A549 (cell line): ENCODE data around the gene UBL7. TPM values are rescaled to one million over a fixed set of nuclear protein-coding genes. Genes with fewer than 3 reads are reported as not detected.

Experiments
- ATAC-seq, 2 experiments: fragments of 200-7000 bp in 1 of 2; fragments of >200 bp in 1 of 2; cut with Nextera tagmentation in 1 of 2; cut with Tn5 transposase in 1 of 2; 3 replicates each; pipeline versions ENCODE4 v1.8.0 to v1.9.1; 2018 to 2020; ENCODE audit warnings: mild to moderate bottlenecking in 1 of 2, moderate library complexity in 1 of 2
- CTCF ChIA-PET: fragments of 300-600 bp; sonication (Branson Sonifier 250); formaldehyde crosslinking; extraction: SDS; loops from one replicate; lab custom pipeline; 2021; ENCODE audit warnings: antibody characterized with exemption, inconsistent platforms; lab: Yijun Ruan, JAX
- POLR2A ChIA-PET: fragments of 350-600 bp; formaldehyde crosslinking; extraction: SDS; loops from one replicate; lab custom pipeline; 2021; ENCODE audit warnings: antibody characterized with exemption, inconsistent platforms; lab: Yijun Ruan, JAX
- DNase-seq, 2 experiments: peaks; one replicate each; pipeline versions ENCODE4 v3.0.0 to v3.0.0-alpha.2; 2011 to 2016; ENCODE audit warnings: low read depth in 1 of 2, low spot score in 1 of 2
- FAIRE-seq: peaks from 2 replicates; lab custom pipeline; 2011; peaks lifted over from hg19 to GRCh38; lab: Jason Lieb, UNC
- H3K27ac ChIP-seq, 2 experiments: fragments of >200 bp; sonication (Bioruptor Twin); formaldehyde crosslinking; 3 replicates each; pipeline ENCODE4 v1.5.1; 2016 to 2017
- H3K4me1 ChIP-seq: fragments of >200 bp; sonication (Bioruptor Twin); formaldehyde crosslinking; 3 replicates; pipeline ENCODE4 v1.6.1; 2016
- H3K4me2 ChIP-seq: fragments of >200 bp; sonication (Bioruptor Twin); formaldehyde crosslinking; 3 replicates; pipeline ENCODE4 v1.6.1; 2016
- H3K4me3 ChIP-seq: fragments of >200 bp; sonication (Bioruptor Twin); formaldehyde crosslinking; 3 replicates; pipeline ENCODE4 v1.5.1; 2016
- H3K9me3 ChIP-seq: fragments of >200 bp; sonication (Bioruptor Twin); formaldehyde crosslinking; 3 replicates; pipeline ENCODE4 v1.6.1; 2016
- BHLHE40 ChIP-seq: IDR thresholded peaks from 2 replicates; pipeline ENCODE4 v1.6.1; 2012; ENCODE audit warnings: low read depth, low read length, inconsistent platforms
- CBX2 ChIP-seq: fragments of 200-600 bp; sonication (generic); IDR thresholded peaks from 2 replicates; pipeline ENCODE4 v1.6.1; 2016; ENCODE audit warnings: low read depth, mild to moderate bottlenecking, borderline replicate concordance
- EHMT2 ChIP-seq: fragments of 200-600 bp; sonication (generic); IDR thresholded peaks from 2 replicates; pipeline ENCODE4 v1.6.1; 2016; ENCODE audit warnings: antibody characterized with exemption, low read depth, mild to moderate bottlenecking, moderate library complexity
- FOXS1 ChIP-seq: fragments of 250-450 bp; sonication (Bioruptor Pico); IDR thresholded peaks from 2 replicates; pipeline ENCODE4 v1.5.0; 2020; ENCODE audit warnings: mild to moderate bottlenecking, moderate library complexity
- GATA3 ChIP-seq: IDR thresholded peaks from 2 replicates; pipeline ENCODE4 v1.6.1; 2012; ENCODE audit warnings: borderline replicate concordance
- HEYL ChIP-seq: fragments of 250-450 bp; sonication (Bioruptor Pico); IDR thresholded peaks from 2 replicates; pipeline ENCODE4 v1.8.0; 2021; ENCODE audit warnings: mild to moderate bottlenecking, moderate library complexity
- HOXA7 ChIP-seq: fragments of 250-450 bp; sonication (Bioruptor Pico); IDR thresholded peaks from 2 replicates; pipeline ENCODE4 v1.5.0; 2020; ENCODE audit warnings: mild to moderate bottlenecking, moderate library complexity
- HOXB13 ChIP-seq: fragments of 250-450 bp; sonication (Bioruptor Pico); IDR thresholded peaks from 2 replicates; pipeline ENCODE4 v1.5.0; 2020; ENCODE audit warnings: low read depth, mild to moderate bottlenecking, moderate library complexity
- HOXB5 ChIP-seq: fragments of 250-450 bp; sonication (Bioruptor Pico); IDR thresholded peaks from 2 replicates; pipeline ENCODE4 v1.5.0; 2020; ENCODE audit warnings: mild to moderate bottlenecking, moderate library complexity
- JUN ChIP-seq, 2 experiments: fragments of >200 bp; sonication (Bioruptor Twin); formaldehyde crosslinking; IDR thresholded peaks; 2 replicates in 1 of 2; 3 replicates in 1 of 2; pipeline ENCODE4 v1.6.1; 2016 to 2017
- KDM1A ChIP-seq: fragments of 200-600 bp; sonication (generic); IDR thresholded peaks from 2 replicates; pipeline ENCODE4 v1.6.1; 2016; ENCODE audit warnings: low read depth, mild to moderate bottlenecking
- MAFK ChIP-seq: fragments of 450-650 bp; IDR thresholded peaks from 2 replicates; pipeline ENCODE4 v1.6.1; 2014; ENCODE audit not compliant: partially characterized antibody
- NR3C1 ChIP-seq: fragments of >200 bp; sonication (Bioruptor Twin); formaldehyde crosslinking; IDR thresholded peaks from 3 replicates; pipeline ENCODE4 v1.6.1; 2017
- RAD21 ChIP-seq, 2 experiments: fragments of >200 bp in 1 of 2; sonication (Bioruptor Twin) in 1 of 2; formaldehyde crosslinking in 1 of 2; IDR thresholded peaks in 1 of 2; conservative IDR thresholded peaks in 1 of 2; 2 replicates in 1 of 2; 3 replicates in 1 of 2; pipeline ENCODE4 v1.6.1; 2012 to 2018; ENCODE audit warnings: inconsistent platforms in 1 of 2
- RCOR1 ChIP-seq: fragments of 150-350 bp; IDR thresholded peaks from 2 replicates; pipeline ENCODE4 v1.6.1; 2014; ENCODE audit warnings: antibody characterized with exemption, low read length, low read depth
- RFX5 ChIP-seq: fragments of 450-650 bp; IDR thresholded peaks from 2 replicates; pipeline ENCODE4 v1.7.1; 2014; ENCODE audit warnings: antibody characterized with exemption, mild to moderate bottlenecking, moderate library complexity
- SMC3 ChIP-seq: fragments of >200 bp; sonication (Bioruptor Twin); formaldehyde crosslinking; IDR thresholded peaks from 3 replicates; pipeline ENCODE4 v1.6.1; 2018; ENCODE audit warnings: inconsistent platforms
- WGBS: methylation state at CpG from one replicate; pipeline ENCODE4 v1.1.6; 2017; ENCODE audit errors: missing lambda C conversion rate; 5-methylcytosine and 5-hydroxymethylcytosine counted together
- polyA plus RNA-seq, 4 experiments: library from polyadenylated mRNA; depleted of rRNA in 3 of 4; stranded (reverse); fragments of >200 nt; fragmentation: RNase III in 1 of 4; extraction: RNeasy Plus Mini Kit Qiagen cat#74134 plus additional on column Dnase treatment in 1 of 4; gene quantifications; 2 replicates in 3 of 4; 3 replicates in 1 of 4; pipeline ENCODE4 v1.2.3, GENCODE V29; 2011 to 2017
- TF ChIP-seq, protein P1 (sequence below): fragments of 200-600 bp; sonication (generic); IDR thresholded peaks from 2 replicates; pipeline ENCODE4 v1.6.1; 2016; ENCODE audit warnings: antibody characterized with exemption, mild to moderate bottlenecking, moderate library complexity
- TF ChIP-seq, protein P2 (sequence below): IDR thresholded peaks from 2 replicates; pipeline ENCODE4 v1.6.1; 2012
- TF ChIP-seq, protein P3 (sequence below): fragments of >200 bp; sonication (Bioruptor Twin); formaldehyde crosslinking; IDR thresholded peaks from 3 replicates; pipeline ENCODE4 v1.6.1; 2016
- TF ChIP-seq, protein P4 (sequence below): fragments of >200 bp; sonication (Bioruptor Twin); formaldehyde crosslinking; IDR thresholded peaks from 2 replicates; pipeline ENCODE4 v1.6.1; 2016
- TF ChIP-seq, protein P5 (sequence below): IDR thresholded peaks from 2 replicates; pipeline ENCODE4 v1.6.1; 2012; ENCODE audit warnings: low read depth, borderline replicate concordance
- TF ChIP-seq, protein P6 (sequence below): fragments of >200 bp; sonication (Bioruptor Twin); formaldehyde crosslinking; IDR thresholded peaks from 3 replicates; pipeline ENCODE4 v1.5.1; 2016

Gene UBL7
- polyA plus RNA-seq, 2 of the 4 experiments (the other 2 are of a cell fraction): 32.6 to 48.5 TPM

DNA sequence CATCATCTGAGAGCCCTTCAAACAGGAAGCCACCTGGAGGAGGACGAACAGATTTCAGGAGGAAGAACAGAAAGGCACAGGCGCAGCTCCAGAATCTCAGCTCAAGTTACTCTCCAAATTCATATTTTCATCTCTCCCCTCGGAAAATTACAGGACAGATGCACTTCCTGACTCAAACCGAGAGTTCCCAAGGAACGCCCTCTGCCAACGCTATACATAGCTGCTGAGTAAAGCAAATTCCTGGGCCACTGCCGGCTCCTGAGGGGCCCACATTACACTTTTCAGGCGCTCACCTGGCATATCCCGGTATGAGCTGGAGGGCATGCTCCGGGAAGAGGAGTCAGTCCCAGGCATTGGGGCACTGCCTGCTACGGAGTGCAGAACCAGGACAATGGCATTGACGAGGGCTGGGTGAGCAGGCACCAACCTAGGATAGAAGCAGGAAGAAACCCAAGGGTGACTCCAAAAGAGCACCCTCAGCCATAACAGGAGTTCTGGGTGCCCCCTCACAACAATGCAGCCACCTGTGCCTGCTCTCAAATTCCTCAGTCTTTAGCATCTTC, 11.2 kb downstream of the UBL7 start:
- Histone ChIP-seq H3K9me3 (no peaks in the 10 kb centered on the region), H3K27ac (no peak overlapping the region), H3K4me3 (no peak overlapping the region), H3K4me2 (no peak overlapping the region), H3K4me1 (no peaks in the 10 kb centered on the region)
- no peak for FAIRE-seq
- POLR2A ChIA-PET: no interaction called here
- CTCF ChIA-PET: interaction anchor here (0.6 to 36.0 kb wide), 7 partner anchors 9 to 799 kb away, joined by 3 to 681 read pairs (median 5); partner anchors contain the start of genes CYP11A1 and UBL7
- ATAC-seq: no peak
- no peak for TF ChIP-seq MAFK
- TF ChIP-seq BHLHE40: no peak
- no peak for TF ChIP-seq HOXB5 (CRISPR knock-in tag)
- TF ChIP-seq, protein P1, sequence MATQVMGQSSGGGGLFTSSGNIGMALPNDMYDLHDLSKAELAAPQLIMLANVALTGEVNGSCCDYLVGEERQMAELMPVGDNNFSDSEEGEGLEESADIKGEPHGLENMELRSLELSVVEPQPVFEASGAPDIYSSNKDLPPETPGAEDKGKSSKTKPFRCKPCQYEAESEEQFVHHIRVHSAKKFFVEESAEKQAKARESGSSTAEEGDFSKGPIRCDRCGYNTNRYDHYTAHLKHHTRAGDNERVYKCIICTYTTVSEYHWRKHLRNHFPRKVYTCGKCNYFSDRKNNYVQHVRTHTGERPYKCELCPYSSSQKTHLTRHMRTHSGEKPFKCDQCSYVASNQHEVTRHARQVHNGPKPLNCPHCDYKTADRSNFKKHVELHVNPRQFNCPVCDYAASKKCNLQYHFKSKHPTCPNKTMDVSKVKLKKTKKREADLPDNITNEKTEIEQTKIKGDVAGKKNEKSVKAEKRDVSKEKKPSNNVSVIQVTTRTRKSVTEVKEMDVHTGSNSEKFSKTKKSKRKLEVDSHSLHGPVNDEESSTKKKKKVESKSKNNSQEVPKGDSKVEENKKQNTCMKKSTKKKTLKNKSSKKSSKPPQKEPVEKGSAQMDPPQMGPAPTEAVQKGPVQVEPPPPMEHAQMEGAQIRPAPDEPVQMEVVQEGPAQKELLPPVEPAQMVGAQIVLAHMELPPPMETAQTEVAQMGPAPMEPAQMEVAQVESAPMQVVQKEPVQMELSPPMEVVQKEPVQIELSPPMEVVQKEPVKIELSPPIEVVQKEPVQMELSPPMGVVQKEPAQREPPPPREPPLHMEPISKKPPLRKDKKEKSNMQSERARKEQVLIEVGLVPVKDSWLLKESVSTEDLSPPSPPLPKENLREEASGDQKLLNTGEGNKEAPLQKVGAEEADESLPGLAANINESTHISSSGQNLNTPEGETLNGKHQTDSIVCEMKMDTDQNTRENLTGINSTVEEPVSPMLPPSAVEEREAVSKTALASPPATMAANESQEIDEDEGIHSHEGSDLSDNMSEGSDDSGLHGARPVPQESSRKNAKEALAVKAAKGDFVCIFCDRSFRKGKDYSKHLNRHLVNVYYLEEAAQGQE: no peak
- no peak for TF ChIP-seq CBX2
- TF ChIP-seq SMC3: no peak
- TF ChIP-seq, protein P2, sequence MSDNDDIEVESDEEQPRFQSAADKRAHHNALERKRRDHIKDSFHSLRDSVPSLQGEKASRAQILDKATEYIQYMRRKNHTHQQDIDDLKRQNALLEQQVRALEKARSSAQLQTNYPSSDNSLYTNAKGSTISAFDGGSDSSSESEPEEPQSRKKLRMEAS: no peak
- no peak for TF ChIP-seq RAD21 (conservative IDR thresholded peaks at IDR 0.05 in 1 of 2, IDR thresholded peaks at IDR 0.05 in 1 of 2)
- TF ChIP-seq HOXA7 (CRISPR knock-in tag): no peak
- no peak for TF ChIP-seq GATA3
- TF ChIP-seq NR3C1: no peak
- TF ChIP-seq HOXB13: no peak
- no peak for TF ChIP-seq EHMT2
- TF ChIP-seq, protein P3, sequence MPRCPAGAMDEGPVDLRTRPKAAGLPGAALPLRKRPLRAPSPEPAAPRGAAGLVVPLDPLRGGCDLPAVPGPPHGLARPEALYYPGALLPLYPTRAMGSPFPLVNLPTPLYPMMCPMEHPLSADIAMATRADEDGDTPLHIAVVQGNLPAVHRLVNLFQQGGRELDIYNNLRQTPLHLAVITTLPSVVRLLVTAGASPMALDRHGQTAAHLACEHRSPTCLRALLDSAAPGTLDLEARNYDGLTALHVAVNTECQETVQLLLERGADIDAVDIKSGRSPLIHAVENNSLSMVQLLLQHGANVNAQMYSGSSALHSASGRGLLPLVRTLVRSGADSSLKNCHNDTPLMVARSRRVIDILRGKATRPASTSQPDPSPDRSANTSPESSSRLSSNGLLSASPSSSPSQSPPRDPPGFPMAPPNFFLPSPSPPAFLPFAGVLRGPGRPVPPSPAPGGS: no peak
- no peak for TF ChIP-seq RFX5
- no peak for TF ChIP-seq KDM1A
- TF ChIP-seq, protein P4, sequence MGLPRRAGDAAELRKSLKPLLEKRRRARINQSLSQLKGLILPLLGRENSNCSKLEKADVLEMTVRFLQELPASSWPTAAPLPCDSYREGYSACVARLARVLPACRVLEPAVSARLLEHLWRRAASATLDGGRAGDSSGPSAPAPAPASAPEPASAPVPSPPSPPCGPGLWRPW: no peak
- no peak for TF ChIP-seq RCOR1
- TF ChIP-seq JUN (IDR thresholded peaks at IDR 0.05): no peak
- TF ChIP-seq, protein P5, sequence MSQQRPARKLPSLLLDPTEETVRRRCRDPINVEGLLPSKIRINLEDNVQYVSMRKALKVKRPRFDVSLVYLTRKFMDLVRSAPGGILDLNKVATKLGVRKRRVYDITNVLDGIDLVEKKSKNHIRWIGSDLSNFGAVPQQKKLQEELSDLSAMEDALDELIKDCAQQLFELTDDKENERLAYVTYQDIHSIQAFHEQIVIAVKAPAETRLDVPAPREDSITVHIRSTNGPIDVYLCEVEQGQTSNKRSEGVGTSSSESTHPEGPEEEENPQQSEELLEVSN: no peak
- DNase-seq: no peak
- WGBS: 88% methylated on average over 11 of the region's 12 CpGs

DNA sequence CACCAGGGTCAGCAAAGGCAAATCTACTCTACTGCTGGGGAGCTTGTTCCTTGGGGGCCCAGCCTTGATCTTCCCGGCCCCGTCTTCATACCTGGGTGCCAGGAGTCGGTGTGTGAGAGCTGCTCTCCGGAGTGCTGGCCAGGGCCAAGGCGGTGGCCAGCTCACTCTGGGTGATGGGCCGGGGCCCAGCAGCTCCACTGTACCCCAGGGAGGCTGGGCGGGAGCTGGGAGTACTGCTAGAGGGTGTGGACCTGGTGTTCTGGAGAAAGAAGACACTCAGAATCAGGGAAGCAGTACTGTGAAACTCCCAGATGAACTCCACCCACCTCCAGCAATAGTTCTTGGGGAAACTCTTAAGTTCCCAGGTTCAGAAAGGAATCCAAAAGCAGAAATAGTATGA, 11.9 kb downstream of the UBL7 start:
- H3K4me2 ChIP-seq: no peak overlapping the region
- ATAC-seq (no peak), FAIRE-seq (no peak), DNase-seq (no peak)
- no peak overlapping the region for H3K4me3 ChIP-seq
- WGBS: 96% methylated on average over 6 of the region's 7 CpGs
- H3K9me3 ChIP-seq: no peaks in the 10 kb centered on the region
- H3K27ac ChIP-seq: no peak overlapping the region
- H3K4me1 ChIP-seq: no peaks in the 10 kb centered on the region
- POLR2A ChIA-PET: no interaction called here
- TF ChIP-seq FOXS1 (no peak), HEYL (no peak), SMC3 (no peak)
- TF ChIP-seq, protein P6, sequence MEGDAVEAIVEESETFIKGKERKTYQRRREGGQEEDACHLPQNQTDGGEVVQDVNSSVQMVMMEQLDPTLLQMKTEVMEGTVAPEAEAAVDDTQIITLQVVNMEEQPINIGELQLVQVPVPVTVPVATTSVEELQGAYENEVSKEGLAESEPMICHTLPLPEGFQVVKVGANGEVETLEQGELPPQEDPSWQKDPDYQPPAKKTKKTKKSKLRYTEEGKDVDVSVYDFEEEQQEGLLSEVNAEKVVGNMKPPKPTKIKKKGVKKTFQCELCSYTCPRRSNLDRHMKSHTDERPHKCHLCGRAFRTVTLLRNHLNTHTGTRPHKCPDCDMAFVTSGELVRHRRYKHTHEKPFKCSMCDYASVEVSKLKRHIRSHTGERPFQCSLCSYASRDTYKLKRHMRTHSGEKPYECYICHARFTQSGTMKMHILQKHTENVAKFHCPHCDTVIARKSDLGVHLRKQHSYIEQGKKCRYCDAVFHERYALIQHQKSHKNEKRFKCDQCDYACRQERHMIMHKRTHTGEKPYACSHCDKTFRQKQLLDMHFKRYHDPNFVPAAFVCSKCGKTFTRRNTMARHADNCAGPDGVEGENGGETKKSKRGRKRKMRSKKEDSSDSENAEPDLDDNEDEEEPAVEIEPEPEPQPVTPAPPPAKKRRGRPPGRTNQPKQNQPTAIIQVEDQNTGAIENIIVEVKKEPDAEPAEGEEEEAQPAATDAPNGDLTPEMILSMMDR: no peak
- CTCF ChIA-PET: interaction anchor here (1.4 to 36.0 kb wide), 5 partner anchors 10 to 172 kb away, joined by 3 to 681 read pairs (median 9); partner anchors contain the start of genes CYP11A1 and UBL7
